Measurements from ENCODE around the gene CFAP46. TPM values are rescaled to one million over a fixed set of nuclear protein-coding genes. Genes with fewer than 3 reads are reported as not detected.
A peak's percentile ranks its signal among the peaks of the same experiment; 100 is the strongest.
"Not testable (repeated sequence)": the region's sequence is repeated elsewhere in the genome, so short reads cannot be mapped to it uniquely, and the experiment has no call there.

The CFAP46 gene
- total and polyA plus RNA-seq, 10 donors, result 0.03 to 1.1 (median 0.12) TPM; not detected in 2

GRCh38 chr10:132924046-132924952 lies 18.1 kb downstream of the CFAP46 start:
- no peak overlapping the region for H3K4me3 ChIP-seq
- TF ChIP-seq POLR2AphosphoS5 (IDR thresholded peaks at IDR 0.05), result no peak
- no peak for TF ChIP-seq CTCF (IDR thresholded peaks at IDR 0.05 in 8 of 11, conservative IDR thresholded peaks at IDR 0.05 in 3 of 11)
- TF ChIP-seq POLR2A (IDR thresholded peaks at IDR 0.05), result no peak
- H3K4me1 ChIP-seq, result no peaks in the 10 kb centered on the region
- intact Hi-C loops (cut with DNase I; ENCODE audit: low total_unique reads), result no loop called here
- WGBS, 5 donors, result 81 to 93% (median 92%) methylated on average over 13 to 42 of the region's 42 CpGs
- peak; percentile 71 for DNase-seq
- peaks cover 0 to 69% (median 17%) of the 10 kb centered on the region in 7 donors for H3K27me3 ChIP-seq (replicated peaks in 1 of 7)
- H3K27ac ChIP-seq, result no peak overlapping the region
- no peaks in the 10 kb centered on the region for H3K9me3 ChIP-seq
- H3K36me3 ChIP-seq, result no peaks in the 10 kb centered on the region

- DNase-seq; H3K4me1 ChIP-seq; H3K36me3 ChIP-seq; intact Hi-C loops (cut with DNase I; ENCODE audit: low total_unique reads); H3K27ac ChIP-seq; H3K9me3 ChIP-seq; H3K4me3 ChIP-seq: not testable (repeated sequence)
- 76 to 84% (median 81%) methylated on average over 3 to 7 of the region's 7 CpGs for WGBS, 5 donors
- H3K27me3 ChIP-seq (replicated peaks in 1 of 7), result peaks cover 0 to 78% (median 17%) of the 10 kb centered on the region in 7 donors
Observed at GRCh38 chr10:132923384-132923783, 19.0 kb downstream of the CFAP46 start.

GRCh38 chr10:132922872-132923271 lies 19.5 kb downstream of the CFAP46 start:
- TF ChIP-seq POLR2A (IDR thresholded peaks at IDR 0.05) (no peak), POLR2AphosphoS5 (IDR thresholded peaks at IDR 0.05) (no peak), CTCF (IDR thresholded peaks at IDR 0.05 in 8 of 11, conservative IDR thresholded peaks at IDR 0.05 in 3 of 11) (no peak)
- no peak overlapping the region for H3K27ac ChIP-seq
- intact Hi-C loops (cut with DNase I; ENCODE audit: low total_unique reads), result no loop called here
- no peaks in the 10 kb centered on the region for H3K9me3 ChIP-seq
- H3K4me3 ChIP-seq, result no peak overlapping the region
- no peaks in the 10 kb centered on the region for H3K36me3 ChIP-seq
- 44 to 60% (median 48%) methylated on average over 11 to 17 of the region's 17 CpGs for WGBS, 5 donors
- H3K27me3 ChIP-seq (replicated peaks in 1 of 7), result peaks cover 0 to 78% (median 17%) of the 10 kb centered on the region in 7 donors
- DNase-seq, result peak; percentile 56
- H3K4me1 ChIP-seq, result no peaks in the 10 kb centered on the region

- Histone ChIP-seq H3K27me3 (replicated peaks in 1 of 7) (peaks cover 0 to 84% (median 17%) of the 10 kb centered on the region in 7 donors), H3K27ac (no peak overlapping the region), H3K4me1 (no peaks in the 10 kb centered on the region), H3K9me3 (no peaks in the 10 kb centered on the region), H3K36me3 (no peaks in the 10 kb centered on the region), H3K4me3 (no peak overlapping the region)
- no peak for TF ChIP-seq POLR2A (IDR thresholded peaks at IDR 0.05)
- TF ChIP-seq POLR2AphosphoS5 (IDR thresholded peaks at IDR 0.05), result no peak
- no peak for TF ChIP-seq CTCF (IDR thresholded peaks at IDR 0.05 in 8 of 11, conservative IDR thresholded peaks at IDR 0.05 in 3 of 11)
- 83 to 86% (median 84%) methylated on average over 28 to 52 of the region's 52 CpGs for WGBS, 5 donors
- intact Hi-C loops (cut with DNase I; ENCODE audit: low total_unique reads), result no loop called here
- peak; percentile 64 for DNase-seq
Observed at GRCh38 chr10:132921818-132922807, 20.3 kb downstream of the CFAP46 start.

All from spleen (tissue), 11 donors.